HG03095 (cell line): ENCODE results near the gene PDAP1.
"Not testable (repeated sequence)": the region's sequence is repeated elsewhere in the genome, so short reads cannot be mapped to it uniquely, and the experiment has no call there.

ENCODE experiments used
- ATAC-seq: cut with Tn5 transposase; IDR thresholded peaks from one replicate; pipeline ENCODE4 v1.9.1; 2021; ENCODE audit warnings: moderate library complexity; ENCODE audit not compliant: unreplicated experiment

The PDAP1 gene

DNA sequence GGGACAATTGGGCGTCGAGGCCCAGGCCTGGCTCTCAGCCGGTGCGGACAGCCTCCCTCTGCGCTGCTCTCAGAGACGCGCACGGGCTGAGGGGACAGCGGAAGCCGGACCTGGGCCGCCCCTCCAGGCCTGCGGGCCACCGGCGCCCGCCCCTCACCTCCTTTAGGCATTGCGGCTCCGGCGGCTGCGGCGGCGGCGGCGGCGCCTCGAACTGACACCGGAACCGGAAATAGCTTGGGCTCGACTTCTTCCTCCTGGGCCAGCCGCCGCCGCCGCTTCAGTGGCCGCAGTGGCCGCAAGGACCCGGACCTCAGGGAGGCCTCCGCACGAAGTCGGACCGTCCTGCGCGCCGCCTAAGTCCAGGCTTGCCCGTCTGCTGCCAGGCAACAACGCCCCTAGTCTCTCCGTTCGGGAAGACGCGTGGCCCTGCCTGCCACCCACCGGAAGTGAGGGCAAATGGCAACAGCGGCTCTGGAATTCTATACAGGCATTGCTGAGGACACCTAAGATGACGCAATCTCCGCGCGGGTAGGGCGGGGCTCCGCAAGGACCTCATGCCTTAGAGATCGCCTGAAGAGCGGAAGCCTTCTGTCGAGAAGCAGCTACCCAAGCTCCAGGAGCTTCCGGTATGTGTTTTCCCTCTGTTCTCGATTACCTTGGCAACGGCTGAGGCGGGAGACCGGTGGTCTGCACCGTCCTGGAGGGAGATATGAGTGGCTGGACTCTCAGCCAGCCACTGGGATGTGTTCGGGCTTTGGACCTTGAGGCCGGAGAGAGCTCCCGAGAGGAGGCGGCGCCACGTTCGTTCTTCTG is at the start of gene PDAP1, which contains the start of gene BUD31:
PDAP1 (minus strand) TSS at position 219 of the 813 bp plus-strand sequence; CDS start at position 170, 49 bp downstream.
BUD31 (plus strand) TSS at position 591 of the 813 bp plus-strand sequence. CDS start 2,124 bp downstream, outside the sequence.
- peak; percentile 74 for ATAC-seq

GRCh38 chr7:99457650-99458493 is 49.5 kb upstream of the PDAP1 start:
- ATAC-seq, result no peak

DNA sequence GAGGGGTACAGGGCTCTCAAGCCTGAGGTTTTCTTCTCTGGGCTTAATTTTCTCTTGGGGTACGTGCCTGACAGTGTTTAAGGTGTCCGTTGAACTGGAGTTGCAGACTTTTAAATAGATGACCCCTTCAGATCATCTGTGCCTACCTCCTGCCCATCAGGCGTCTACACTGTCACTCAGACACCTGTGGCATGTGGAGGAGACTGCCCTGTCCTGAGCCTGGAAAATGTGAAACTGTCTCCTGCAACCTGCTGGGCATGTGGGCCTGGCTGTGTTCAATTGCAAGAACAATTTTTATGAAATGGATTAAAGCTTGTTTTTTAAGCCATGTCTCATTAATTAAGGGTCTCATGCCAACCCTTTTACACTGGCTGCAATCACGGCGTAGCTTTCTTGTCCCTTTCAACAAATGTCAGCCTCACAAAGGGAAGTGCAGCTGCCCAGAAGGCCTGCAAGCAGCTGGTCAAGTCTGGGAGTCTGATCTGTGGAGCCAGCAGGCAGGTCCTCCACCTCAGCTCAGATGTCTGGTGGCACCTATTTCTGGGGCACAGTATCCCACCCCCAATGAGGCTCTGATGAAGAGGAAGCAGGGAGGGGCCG is 48.8 kb upstream of the PDAP1 start:
- ATAC-seq, result no peak

DNA sequence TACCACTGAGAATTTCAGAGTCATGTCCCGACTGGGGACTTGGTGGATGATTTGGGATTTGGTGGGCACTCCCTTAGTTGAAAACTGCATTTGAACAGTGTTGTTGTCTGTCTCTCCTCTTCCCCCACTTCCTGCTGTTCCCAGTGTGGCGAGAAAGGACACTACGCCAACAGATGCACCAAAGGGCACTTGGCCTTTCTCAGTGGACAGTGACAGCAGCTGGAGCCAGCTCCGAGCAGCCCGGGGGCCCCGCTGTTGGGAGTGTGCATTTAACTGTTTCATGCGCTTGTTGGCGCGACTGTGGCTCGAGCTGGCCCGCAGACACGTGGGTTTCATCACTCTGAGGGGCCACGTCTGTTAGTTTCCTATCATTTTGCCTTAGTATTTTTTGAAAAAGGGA is 47.9 kb upstream of the PDAP1 start:
- no peak for ATAC-seq

DNA sequence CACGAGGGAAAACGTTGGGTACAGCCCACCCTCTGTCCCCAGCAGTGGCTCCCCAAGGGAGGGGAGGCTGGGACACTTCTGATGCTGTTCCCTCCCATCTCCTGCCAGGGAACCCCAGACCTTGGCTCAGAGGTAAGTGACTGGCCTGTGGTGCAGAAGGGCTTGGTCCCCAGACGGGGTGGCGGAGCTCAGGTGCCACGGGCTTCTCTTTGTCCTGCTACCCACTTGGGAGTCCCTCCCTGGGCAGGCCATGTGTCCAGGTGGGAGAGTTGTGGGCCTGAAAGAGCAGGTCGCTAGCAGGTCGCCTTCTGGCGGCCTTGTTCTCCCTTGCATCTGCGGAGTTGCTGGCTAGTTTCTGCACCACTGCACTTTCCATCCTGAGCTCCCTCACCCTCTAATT is 47.5 kb upstream of the PDAP1 start:
- ATAC-seq, result no peak

DNA sequence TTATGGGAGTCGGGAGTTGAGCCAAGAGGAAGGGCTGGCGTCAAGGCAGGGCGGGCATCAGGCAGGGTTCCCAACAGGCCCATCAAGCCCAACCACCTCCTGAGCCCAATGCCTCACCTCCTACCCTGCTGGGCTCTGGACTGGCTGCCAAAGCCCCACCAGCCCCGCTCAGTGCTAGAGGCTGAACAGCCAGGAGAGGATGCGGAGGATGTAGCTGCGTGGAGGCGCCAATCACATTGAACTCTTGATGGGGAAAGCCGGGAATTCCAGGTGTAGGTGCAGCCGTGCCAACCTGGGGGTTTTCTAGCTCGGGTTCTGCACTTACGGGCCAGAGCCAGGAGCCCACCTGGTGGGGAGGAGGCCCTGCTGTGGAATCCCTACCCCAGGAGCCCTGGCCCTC is 44.7 kb upstream of the PDAP1 start:
- no peak for ATAC-seq

DNA sequence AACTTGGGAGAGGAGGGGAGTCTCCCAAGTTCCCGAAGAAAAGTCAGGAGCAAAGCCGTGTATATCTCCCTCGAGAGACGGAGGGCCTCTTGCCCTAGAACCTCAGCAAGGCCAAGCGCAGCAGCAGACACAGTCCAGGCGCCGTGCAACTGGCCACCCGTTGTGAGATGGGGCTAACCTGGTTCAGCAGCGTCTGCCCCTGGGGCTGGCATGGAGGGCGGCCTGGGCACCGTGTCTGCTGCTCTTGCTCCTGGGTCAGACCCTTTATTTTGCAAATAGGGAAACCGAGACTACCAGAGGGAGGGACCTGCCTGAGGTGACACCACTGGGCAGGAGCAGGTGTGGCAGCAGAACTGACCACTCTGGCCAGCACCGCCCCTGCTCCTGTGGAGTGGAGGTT is 44.1 kb upstream of the PDAP1 start:
- no peak for ATAC-seq

DNA sequence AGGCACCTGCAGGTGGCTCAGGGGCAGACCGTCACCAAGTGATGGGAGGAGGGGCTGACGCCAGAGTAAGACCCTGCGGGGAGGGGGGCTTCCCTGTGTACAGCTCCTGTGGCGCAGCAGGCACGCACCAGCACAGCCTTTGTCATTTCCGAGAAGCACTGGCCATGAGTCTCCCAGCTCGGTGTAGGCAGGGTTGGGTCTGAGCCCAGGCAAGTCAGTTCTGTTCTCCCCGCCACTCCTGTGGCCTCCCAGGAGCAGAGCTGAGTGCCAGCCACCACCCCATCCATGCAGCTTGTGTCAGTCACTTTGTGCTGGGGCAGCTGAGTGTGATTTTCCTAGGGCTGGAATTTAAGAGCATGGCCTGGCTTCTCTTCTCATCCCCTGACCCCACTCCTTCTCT is 43.5 kb upstream of the PDAP1 start:
- no peak for ATAC-seq

DNA sequence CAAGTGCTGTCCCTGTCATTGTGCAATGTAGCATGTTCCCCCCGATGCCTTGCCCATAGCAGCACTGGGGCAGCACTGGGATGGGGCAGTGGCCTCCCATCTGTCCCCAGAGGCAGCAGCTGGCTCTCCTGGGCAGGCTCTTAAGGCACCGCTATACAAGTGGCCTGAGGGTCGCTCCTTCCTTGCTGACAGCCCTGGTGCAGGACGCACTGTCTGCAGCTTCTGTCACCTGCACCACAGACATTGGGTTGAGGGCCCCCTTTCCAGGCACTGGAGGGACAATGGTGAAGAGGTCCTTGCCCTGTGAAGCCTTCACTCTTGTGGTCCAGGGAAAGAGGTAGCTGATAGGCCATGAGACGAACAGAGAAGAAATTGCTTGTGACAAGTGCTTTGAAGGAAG is 40.9 kb upstream of the PDAP1 start:
- ATAC-seq, result no peak

GRCh38 chr7:99448855-99449254 is 40.5 kb upstream of the PDAP1 start:
- ATAC-seq, result no peak

DNA sequence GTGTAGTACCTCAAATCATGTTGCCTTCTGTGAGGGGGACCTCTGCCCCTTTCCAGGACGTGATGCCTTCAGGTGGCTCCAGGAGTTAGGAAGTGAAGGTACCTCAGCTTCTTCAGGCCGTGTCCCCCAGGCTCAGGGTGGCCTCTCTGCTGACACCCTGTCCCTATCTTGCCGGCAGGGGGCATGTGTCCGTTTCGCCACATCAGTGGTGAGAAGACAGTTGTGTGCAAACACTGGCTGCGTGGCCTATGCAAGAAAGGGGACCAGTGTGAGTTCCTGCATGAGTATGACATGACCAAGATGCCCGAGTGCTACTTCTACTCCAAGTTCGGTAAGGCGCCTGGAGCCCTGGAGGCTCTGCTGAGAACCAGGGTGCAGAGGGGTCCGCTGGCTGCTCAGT is 39.5 kb upstream of the PDAP1 start:
- no peak for ATAC-seq

DNA sequence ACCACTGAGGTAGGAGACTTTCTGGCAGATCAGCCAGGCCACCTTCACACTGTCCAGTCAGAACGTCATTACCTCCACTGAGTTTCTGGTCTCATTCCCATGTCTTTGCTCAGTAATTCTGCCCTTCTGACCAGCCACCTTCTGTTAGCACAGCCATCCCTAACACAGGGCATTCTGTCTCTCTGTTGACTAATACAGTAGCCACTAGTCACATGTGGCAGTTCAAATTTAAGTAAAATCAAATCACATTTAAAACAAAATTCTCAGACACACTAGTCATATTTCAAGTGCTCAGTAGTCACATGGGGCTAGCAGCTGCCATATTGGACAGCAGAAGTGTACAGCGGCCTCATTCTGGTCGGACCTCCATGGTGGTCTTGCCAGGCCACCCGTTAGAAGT is 37.7 kb upstream of the PDAP1 start:
- ATAC-seq, result no peak

DNA sequence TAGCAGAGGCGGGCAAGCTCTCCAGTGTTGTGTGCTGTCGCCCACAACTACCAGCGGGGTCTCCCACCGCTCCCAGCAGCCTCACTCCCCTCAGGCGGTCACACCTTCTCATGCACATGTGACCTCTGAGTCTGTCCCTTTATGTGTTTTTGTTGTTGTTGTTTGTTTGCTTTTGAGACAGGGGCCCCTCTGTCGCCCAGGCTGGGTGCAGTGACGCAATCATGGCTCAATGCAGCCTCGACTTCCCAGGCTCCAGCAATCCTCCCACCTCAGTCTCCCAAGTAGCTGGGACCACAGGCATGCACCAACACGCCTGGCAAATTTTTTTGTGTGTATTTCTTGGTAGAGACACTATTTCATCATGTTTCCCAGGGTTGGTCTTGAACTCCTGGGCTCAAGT is 31.8 kb upstream of the PDAP1 start:
- ATAC-seq, result no peak

DNA sequence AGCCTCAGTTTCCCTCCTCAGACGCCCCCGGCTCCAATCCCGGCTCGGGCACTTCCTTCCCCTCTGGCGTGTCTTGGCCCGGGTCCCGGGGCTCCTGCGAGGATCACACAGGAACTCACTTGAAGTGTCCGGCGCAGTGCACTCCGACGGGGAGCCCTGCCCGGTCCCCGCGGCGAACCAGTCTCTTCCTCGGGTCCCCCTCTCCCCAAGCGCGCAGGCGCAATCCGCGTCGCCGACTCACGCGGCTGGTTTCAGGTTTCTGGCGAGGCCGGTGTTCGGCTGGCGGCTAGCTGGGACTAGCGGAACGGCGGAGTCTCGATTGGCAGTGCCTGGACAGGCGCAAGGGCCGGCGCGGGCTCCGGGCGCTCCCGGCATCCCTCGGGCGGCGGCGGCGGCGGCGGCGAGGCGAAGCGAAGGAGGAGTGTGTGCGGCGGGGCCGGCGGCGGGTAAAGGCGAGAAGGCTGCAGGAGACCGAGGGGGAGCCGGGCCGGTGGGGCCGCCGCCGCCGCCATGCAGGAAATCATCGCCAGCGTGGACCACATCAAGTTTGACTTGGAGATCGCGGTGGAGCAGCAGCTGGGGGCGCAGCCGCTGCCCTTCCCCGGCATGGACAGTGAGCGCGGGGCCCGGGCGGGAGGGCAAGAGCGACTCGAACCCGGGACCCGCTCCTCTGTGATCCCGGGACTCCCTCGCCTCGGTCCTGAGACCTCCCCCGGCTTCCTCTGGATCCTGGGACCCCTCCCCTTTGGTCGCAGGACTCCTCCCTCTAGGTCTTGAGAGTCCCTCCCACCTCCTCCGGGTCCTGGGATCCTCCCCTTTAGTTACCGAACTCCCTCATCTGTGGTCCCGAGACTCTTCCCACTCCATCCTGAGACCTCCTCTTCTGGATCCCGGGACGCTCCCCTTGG is 30.4 kb upstream of the PDAP1 start, which contains the start of the genes CPSF4 and PTCD1:
CPSF4 (plus strand) TSS at position 371 of the 908 bp plus-strand sequence; CDS start at position 511, 140 bp downstream.
PTCD1 (minus strand) TSS at position 226 of the 908 bp plus-strand sequence. CDS start 3,556 bp downstream, outside the sequence.
- peak; percentile 82 for ATAC-seq

DNA sequence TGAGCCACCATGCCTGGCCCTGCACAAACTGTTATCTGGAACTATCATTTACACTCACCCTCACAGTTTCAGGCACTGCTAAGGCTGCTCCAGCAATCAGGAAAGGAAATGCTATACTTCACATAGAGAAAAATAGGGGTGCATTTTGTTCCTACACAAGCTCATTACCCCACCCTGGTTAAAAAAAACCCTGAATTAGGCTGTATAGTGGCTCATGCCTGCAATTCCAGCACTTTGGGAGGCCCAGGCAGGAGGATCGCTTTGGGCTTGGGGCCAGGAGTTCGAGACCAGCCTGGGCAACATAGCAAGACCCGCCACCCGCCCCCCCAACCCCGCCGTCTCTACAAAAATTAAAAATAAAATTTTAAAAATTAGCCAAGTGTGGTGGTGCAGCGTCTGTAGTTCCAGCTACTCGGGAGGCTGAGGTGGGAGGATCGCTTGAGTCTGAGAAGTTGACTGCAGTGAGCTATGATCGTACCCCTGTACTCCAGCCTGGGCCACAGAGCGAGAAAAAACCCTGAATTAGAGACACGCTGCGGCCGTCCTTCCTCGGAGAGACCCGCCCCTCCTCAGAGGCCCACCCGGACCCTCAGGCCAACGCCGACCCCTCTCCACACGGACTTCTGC is 29.7 kb upstream of the PDAP1 start:
- peak; percentile 2 for ATAC-seq

DNA sequence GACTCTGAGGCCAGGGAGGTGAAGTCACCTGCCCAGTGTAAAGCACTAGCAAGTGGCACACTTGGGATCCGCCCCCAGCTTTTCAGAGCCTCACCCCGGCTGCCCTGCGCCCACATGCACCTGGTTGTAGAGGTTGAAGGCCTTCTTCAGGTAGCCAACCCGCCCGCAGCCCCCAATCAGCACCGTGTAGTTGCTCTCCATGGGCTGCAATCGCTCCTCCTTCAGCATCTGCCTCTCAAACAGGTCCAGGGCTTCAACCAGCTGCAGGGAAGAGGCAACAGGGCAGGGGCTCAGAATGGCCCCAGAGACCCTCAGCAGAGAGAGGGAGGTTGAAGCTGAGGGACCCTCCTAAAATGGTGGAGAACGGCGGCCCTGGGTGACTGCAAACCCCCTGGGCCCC is 24.8 kb upstream of the PDAP1 start:
- ATAC-seq, result no peak

GRCh38 chr7:99431756-99432540 is 23.6 kb upstream of the PDAP1 start:
- ATAC-seq, result not testable (repeated sequence)

- ATAC-seq, result no peak
These were observed 21.4 kb upstream of the PDAP1 start for GRCh38 chr7:99429756-99430155.

- no peak for ATAC-seq
These were observed 20.7 kb upstream of the PDAP1 start for GRCh38 chr7:99428972-99429566.
